GM18861 (cell line): ENCODE results near the gene PTPRJ.
A peak's percentile ranks its signal among the peaks of the same experiment; 100 is the strongest.

Source experiments
- ATAC-seq: cut with Tn5 transposase; IDR thresholded peaks from one replicate; pipeline ENCODE4 v1.9.1; 2021; ENCODE audit not compliant: unreplicated experiment

PTPRJ gene

DNA sequence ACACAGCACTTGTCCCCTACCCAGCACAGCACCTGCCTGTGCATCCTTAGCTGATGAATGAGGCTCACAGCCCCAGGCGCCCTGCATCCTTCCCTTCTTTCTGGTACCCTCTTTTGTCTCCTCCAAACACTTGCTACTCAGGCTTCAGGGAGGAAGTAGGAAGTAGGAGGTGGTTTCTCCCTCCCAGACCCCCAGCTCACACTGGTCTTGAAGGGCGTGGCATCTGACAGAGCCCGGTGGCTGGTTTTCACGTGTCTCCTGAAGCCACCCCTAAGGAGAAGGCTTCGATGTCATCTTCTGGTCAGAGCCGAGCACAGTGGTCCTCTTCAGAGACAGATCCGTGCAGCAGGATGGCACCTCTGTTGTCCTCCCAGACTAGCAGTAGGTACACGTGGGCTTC, 109.8 kb downstream of the PTPRJ start:
- no peak for ATAC-seq

DNA sequence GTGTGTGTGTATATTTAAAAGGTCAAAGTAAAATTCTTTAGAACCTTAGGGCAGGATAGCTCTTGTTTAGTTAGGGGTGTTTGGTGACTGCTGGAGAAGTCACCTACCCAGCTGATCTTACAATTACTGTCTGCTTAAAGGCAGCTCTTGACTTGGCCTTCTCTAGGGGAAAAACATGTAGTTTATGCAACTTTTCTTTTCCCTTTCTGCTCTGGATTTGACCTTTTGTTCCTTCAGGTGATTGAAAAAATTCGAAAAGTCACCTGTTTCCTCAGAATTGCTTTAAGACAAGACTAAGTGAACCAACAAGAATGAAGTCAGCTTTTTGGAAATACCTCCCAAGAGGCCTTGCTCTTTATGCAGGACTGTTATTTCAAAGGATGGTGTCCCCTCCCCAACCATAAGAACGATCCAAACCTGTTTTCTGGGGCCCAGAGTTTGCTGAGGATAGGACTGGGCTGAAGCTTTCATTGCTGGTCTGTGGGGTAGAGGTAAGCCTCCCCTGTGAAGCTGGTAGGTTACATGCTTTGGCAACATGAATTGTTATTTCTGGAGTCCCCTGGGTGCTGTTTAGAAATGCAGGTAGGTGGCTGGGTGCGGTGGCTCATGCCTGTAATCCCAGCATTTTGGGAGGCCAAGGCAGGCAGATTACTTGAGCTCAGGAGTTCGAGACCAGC, 111.2 kb downstream of the PTPRJ start:
- ATAC-seq = no peak

DNA sequence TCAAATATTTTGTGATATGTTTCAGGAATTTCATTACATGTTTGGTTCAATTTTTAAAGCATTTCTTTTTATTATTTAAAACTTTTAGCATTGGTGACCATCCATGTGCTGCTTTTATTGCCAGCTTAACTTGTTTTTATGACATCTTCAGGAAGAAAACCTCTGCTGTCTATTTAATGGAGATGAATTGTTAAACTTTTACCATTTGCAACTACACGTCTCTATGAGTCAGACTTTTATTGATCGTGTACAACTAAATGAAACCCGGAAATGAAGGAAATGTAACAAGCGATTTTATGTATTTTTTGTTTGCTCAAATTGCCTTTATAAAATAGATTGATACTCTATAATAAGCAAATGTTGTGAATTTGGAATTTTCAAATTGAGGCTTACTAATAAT, 113.0 kb downstream of the PTPRJ start:
- ATAC-seq = no peak

DNA sequence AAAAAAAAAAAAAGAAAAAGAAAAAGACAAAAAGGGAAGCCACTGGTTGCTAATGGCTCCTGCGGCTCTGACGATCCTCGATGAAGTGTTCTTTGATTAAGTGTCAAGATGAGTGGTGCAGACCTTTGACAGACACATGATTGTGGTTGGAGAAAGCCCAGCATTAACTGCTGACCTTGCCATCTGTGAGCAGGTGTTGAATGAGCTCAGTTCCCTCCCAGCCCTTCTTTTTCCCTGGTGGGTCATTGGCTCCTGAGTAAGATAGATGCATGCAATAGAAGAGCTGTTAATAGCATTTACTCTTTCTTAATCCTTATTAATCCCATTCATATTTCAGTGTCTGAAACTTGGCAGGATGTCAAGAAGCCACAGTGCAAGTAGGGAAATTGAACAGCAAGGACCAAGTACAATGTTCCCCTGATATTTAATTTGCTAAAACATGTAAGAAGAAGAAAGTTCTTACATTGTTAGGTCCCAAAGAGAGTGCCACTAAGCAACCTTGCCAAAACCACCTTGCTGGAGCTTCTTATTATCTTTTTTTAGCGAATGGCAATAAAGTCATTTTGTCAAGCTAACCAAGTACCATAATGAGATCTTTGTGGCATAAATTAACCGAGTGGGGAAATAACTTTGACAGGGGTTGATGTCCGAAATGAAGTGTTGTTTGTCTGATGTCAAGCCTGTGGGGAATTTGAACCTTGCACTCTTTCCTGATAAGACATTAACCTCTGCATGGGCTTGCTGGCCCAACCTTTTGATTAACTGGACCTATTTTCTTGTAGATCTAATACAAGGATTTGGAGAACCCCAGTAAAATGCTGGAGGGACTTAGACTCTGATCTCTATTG, 113.7 kb downstream of the PTPRJ start:
- no peak for ATAC-seq

DNA sequence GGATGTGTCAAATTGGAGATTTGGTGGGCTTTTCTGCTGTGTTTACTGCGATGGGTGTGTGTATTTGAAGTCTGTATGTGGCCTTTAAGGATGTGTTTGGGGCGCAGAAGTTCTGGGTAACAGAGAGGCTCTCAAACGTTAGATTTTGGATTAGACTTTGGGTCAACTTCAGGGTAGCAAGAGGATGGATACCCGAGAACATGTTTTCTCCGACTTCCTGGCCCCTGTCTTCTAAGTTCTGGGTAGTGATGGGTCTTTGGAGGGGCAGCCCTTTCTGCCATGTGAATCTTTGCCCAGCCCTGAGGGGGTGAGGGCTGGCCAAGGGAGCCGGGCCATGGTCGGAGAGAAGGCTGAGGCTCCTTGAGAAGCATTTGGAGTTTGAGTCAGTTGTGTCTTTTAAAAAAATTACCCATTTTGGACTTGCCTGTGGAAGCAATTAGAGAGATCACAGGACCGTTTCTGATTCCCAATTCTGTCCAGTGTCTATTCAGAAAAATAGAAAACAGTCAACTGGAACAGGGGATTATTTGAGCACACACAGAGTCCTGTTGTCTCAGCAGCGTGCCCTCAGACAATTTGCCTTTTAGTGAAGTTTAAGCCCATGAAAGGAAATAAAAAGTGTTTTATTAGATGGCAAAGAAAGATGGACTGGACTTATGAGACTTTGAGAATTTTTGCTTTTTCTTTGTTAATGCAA, 114.4 kb downstream of the PTPRJ start:
- ATAC-seq = no peak

DNA sequence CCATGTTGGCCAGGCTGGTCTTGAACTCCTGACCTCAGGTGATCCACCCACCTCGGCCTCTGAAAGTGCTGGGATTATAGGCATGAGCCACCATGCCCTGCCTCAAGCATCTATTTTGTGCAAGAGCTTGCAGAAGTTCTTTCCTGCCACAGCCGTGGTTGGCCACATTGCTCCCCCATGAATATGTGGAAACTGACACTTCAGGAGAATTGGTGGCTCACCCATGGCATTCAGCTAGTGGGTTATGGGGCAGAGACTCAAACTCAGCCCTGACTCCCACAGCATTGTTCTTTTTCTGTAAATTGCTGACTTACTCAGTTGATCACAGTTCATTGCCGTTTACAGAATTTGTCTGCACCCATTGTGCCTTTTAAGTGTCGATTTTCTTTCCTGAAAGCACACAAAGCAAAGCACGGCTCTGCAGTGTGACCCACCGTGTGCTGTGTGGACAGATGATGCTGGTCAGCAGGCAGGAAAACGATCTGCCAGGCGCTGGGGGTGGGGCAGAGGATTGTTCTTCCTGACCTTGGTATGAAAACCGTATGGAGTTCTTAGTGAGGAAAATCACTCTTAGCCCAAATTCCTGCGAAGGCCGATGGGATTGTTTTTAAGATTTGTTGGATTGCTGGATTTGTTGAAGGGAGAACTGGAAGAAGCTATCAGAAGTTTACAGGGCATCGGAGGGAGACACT, 115.6 kb downstream of the PTPRJ start:
- no peak for ATAC-seq

DNA sequence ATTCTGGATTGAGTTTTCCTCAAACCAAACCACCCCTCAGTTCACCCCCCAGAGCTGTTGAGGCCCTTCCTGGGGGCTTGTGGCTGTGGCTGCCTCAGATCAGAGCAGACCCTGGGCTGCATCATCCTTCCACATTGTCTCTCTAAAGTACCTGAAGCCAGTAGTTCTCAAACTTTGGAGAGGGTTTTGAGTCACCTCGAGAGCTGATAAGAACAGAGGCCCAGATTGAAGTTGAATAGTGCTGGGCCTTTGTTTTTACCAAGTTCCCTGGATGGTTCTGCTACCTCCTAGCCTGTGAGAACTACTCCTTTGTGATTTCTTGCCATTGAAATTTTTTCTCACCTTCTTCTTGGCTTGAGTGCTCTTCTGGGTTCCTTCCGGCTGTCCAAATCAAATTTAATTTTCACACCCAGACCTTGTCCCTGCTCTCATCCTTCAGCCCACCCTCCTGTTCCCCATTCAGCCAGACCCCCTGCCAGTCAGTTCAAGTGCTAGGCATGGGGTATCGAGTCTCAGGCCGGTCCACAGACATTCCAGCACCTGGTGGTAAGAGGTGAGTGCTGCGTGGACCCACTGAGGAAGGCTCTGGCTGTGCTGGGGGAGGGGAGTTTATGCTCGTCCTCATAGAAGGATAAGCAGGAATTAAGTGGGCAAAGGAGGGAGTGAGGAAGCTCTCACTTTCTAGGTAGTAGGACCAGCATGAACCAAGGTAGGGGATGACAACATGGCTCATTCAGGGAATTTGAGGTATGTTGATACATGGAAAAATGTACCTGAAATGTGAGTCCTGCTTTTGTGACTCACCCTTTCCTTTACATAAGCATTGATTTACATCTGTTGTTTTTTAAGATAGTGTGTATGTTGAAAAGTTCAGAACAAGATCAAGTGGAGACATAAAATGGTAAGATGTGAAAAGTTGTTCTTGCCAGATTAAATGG, 116.5 kb downstream of the PTPRJ start:
- no peak for ATAC-seq

DNA sequence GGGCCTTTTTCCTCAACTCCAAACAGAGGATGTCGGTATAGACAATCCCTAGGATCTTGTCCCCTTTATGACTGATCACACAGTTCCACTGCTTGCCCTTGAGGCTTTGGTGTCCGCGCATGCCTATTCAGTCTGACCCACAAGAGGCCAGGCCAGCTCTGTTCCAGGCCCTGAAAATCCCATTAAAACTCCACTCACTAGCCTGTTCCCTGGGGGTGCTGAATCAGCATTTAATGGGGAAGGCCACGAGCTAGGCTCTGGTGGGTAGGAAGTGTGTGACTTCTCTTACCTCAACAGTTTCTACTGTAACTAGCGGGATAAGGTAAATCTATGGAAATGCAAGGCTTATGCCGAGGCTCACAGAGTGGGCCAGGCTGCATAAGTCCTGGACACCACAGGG, 117.7 kb downstream of the PTPRJ start:
- ATAC-seq = no peak

DNA sequence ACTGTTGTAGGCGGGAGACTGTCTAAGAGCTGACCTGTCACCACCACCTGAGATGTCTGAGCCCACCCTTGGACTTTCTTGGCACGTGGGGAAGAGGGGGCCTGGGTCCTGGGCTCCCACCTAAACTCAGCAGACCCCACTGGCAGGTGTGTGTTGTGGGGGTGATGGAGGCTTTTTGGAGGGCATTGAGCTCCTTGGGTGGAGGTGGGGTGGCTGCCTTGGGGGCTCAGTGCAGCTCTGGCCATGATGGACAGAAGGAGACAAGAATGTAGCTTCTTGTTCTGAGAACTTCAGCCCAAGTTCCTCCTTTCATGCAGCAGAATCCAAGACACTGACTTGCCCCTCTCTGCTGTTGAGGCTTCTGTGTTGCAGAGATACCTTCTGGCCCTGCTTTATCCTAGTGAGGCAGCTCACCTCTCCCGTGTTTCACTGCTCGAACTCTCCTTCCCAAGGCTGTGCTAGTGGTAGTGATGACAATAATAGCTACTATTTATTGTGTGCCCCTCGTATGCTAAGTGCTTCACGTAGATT, 119.6 kb downstream of the PTPRJ start:
- ATAC-seq = no peak

DNA sequence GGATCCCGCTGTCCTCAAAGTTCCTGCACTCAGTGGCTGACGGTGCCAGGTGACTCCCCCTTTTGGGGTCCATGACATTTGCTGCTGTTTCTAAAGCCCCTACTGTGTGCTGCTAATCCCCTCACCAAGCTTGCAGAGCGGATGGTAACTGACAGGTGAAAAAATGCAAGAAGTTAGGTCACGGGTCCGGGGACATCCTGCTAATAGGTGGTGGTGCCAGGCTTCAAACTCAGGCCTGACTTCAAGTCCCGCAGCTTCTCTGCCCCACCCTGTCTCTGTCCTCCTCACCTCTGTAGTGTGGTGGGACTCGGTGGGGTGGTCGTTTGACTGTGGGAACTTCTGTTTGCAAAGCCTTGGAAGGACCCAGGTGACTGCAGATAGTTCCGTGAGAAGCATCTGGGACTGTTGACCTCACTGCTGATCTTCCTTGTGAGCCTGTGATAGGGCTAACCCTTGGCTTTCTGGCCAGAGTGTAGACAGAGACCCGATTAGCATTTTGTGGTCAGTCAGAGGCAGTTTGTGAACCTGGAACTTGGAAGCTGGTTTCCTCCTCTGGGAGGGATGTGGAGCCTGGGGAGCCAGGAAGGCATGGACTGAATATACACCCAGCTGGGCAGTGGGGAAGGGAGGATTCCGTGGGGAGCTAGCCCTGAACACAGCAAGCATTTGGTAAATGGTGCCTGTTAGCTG, 120.8 kb downstream of the PTPRJ start:
- no peak for ATAC-seq

DNA sequence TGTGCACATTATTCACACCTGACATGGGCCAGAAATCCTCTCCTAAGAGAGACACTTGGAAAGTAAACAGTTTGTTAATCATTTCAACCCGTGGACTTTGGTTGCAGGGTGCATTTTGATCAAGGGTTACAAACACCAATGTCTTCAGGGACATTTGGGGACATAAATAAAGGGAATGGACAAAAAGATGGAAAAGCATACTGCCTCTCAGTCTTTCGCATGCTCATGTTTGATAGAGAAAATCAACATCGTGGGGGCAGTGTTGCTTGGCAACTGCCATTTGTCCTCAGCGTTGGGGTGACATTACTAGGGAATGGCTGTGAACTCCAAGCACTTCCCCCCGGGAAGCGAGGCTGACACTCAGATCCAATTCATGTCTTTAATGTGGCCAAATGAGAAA, 121.6 kb downstream of the PTPRJ start:
- no peak for ATAC-seq

DNA sequence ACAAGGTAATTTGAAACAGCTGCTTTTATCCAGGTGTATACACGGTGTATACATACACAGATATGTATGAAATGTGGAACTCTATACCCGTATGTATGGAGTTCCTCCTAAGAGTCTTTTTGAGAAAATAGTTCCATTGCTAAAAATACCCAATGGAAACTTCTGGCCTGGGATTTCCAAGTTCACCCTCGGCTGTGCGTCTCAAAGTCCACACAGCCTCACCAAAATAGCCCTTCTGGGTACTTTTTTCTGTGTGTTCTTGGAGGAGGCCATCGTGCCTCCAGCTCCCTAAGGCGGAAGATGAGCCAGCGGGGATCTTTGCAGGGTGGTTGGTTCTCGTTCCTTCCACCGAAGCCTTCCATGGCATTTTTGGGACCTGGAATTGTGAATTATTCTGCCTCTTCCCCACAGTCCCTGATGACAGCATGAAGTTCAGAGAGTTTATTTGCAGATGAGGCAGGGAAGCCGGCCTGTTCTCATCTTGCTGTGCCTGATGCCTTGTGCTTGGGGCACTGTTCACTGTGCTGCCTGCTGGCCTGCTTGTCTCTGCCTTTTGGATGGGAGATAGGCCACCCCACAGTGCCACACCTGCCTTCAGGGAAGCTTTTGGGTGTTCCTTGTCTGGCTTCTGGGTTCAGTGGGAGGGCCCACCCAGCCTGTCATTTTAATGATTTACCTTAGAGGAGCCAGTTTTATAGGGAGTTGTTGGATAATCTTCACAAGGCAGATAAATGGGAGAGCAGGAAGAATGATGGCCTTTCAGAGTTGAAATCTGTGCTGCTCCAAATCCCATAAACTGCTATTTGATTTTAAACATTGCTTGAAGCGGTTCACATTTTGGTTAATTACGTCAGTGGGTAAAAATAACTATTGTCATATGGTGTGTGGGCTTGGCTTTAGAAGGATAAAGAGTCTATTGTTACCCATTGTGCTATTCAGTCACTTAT, 123.5 kb downstream of the PTPRJ start:
- ATAC-seq = no peak

DNA sequence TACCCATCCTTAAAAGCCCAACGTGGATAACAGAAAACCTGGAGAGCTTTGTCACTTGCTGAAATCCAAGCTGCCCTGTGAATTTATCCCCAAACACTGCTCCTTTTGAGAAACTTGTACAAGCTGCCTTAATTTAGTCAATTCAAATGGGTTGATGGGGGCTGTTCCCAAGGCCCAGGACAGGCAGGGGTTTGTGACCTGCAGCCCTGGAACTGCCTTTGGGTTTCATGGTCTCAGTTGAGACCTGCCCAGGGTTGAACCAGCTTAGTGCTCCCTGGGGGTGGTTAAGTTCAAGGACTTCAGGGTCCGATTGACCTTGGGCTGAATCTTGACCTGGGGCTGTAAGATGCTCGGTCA, 124.2 kb downstream of the PTPRJ start:
- ATAC-seq = no peak

DNA sequence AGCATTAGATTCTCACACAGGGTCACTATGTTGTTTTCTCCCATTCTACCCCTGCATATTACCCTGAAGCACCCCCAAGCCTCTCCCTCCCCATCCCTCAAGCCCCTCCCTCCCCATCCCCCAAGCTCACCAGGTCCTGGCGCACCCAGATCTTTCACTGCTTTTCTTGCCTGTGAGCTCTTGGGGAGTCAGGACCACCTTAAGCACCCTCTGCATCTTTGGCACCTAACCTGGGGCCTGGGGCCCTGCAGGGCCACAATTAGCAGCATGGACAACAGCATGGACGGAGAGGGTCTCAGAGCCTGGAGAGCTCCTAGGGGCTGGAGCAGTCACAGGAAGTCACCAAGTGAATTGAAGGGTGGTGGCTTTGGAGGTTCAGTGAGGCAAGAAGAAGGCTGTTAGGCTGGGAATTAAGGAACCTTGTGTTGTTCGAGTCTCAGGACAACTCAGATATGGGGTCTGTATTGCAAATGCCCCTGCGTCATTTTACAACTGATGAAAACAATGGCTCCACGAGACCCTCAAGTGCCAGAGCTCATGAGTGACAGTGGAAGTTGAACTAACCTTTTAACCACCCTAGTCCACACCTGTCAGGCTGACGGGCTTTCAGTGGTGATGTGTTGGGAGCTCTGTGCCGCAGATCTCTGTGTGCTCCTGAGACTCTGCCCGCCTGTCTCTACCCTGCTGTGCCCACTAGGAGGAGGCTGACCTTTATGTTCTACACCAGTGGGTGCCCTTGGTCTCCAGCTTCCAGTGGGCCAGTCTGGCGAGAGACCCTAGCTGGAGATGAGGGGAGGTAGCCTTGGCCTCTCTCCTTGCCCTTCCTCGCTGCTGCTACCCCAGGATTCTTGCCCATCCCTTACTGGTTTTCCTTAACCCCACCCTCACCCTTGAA, 125.0 kb downstream of the PTPRJ start:
- no peak for ATAC-seq

DNA sequence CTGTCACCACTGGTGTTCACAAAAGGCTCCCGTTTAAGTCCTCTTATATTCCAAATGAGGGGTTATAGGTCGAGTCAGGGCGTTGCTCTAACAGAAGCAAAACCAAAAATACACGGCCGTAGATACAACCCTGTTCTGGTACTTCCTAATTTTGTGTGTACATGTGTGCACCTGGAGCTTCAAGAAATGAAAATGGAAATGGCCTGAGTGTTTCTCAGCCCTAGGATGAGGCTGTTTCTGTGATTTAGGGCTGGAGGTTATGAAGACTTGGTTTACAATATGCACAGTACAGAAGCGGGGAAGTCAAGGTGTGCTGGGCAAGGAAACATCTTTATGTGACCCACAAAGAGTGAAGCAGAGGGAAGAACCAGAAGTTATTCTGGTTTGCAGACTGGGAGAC, 125.8 kb downstream of the PTPRJ start:
- no peak for ATAC-seq

DNA sequence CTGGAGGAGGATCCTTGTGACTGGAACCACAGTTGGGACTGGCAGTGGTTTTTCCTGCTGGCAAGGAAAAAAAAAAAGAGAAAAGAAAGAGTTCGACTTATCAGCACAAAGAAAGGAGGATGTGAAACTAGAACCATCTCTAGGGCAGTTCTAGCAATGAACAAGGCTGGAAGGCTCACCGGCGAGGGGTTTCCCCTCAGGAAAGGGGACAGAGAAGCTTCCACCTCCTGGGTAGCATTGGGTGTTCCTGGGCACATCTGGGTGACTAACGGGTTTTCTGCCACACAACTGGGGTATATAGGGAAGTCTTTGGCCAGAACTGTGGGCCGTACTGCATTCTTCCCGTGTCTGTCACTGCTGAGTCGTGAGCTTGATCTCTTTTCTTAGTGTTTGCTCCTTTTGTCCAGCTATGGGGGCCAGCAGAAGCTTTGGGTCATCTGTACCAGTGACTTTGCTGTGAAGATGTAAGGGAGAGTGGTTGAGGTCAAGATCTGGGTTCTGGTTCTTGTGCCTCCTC, 126.9 kb downstream of the PTPRJ start:
- ATAC-seq = peak; percentile 90
